GM18505 (cell line): ENCODE results near the gene IL17C.

Experiments
- ATAC-seq: cut with Tn5 transposase; IDR thresholded peaks from one replicate; pipeline ENCODE4 v1.9.1; 2021; ENCODE audit not compliant: unreplicated experiment
- POLR2A ChIP-seq: IDR thresholded peaks from 4 replicates; pipeline ENCODE4 v1.6.1; 2011; ENCODE audit warnings: borderline replicate concordance; ENCODE audit not compliant: insufficient read depth, insufficient read length; ENCODE audit errors: extremely low read depth

Gene IL17C

DNA sequence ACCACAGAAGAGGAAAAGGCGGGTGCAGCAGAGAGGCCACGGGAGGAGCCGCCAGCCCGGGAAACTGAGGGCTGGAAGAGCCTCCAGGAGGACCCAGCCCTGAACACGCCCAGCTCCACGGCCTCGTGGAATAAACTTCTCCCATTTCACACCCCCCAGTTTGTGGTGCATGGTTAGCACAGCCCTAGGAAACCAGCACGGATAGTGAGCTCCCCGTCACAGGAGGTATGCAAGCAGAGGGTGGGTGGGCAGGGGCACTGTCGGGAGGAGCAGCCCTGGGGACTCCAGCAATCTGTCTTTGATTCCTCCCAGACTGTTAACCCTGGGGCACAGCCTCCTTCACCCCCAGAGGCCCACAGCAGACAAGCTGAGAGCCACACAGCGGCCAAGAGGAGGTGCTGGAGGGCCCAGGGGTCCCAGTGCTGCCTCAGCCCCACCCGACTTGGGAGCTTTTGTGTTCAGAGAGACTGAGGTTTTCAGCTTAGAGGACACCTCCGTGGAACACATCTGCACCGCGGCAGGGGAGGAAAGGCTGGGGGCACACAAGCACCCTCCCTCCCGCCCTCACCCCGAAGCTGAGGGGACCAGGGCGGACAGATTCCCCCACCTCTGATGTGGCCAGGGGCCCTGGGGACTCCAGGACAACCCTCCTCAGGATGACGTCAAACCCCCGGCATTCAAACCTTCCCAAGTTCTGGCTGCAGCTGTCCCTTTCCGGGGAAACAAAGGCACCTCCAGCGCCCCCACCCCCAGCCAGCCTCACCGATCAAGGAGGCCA is 1.7 kb upstream of the IL17C start:
- ATAC-seq, result no peak
- no peak for TF ChIP-seq POLR2A

DNA sequence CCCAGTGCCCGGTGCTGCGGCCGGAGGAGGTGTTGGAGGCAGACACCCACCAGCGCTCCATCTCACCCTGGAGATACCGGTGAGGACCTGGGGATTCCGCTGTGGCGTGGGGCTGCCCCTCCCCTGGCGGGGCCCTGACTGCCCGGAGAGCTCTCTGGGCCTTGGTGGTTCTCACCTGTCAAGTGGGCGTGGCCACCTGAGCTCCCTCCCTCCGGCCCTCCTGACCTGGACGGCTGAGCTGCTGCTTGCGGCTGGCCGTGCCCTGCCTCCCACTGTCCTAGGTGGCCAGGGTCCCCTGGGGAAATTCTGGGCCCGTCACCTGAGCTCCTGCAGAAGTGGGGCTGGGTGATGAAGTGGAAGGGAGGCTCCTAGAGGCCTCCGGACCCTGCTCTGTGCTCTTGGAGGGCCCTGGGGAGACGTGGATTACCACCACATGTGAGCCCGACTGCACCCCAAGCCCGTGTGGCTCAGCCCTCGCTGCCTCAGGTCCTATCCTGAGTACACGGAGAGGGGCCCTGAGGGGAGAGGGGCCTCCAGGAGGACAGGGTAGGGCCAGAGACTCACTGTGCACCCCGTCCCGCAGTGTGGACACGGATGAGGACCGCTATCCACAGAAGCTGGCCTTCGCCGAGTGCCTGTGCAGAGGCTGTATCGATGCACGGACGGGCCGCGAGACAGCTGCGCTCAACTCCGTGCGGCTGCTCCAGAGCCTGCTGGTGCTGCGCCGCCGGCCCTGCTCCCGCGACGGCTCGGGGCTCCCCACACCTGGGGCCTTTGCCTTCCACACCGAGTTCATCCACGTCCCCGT is 1.1 kb downstream of the IL17C start:
- no peak for TF ChIP-seq POLR2A
- ATAC-seq, result no peak

DNA sequence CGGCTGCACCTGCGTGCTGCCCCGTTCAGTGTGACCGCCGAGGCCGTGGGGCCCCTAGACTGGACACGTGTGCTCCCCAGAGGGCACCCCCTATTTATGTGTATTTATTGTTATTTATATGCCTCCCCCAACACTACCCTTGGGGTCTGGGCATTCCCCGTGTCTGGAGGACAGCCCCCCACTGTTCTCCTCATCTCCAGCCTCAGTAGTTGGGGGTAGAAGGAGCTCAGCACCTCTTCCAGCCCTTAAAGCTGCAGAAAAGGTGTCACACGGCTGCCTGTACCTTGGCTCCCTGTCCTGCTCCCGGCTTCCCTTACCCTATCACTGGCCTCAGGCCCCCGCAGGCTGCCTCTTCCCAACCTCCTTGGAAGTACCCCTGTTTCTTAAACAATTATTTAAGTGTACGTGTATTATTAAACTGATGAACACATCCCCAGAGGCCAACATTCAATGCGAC is 1.7 kb downstream of the IL17C start:
- TF ChIP-seq POLR2A, result no peak
- no peak for ATAC-seq

DNA sequence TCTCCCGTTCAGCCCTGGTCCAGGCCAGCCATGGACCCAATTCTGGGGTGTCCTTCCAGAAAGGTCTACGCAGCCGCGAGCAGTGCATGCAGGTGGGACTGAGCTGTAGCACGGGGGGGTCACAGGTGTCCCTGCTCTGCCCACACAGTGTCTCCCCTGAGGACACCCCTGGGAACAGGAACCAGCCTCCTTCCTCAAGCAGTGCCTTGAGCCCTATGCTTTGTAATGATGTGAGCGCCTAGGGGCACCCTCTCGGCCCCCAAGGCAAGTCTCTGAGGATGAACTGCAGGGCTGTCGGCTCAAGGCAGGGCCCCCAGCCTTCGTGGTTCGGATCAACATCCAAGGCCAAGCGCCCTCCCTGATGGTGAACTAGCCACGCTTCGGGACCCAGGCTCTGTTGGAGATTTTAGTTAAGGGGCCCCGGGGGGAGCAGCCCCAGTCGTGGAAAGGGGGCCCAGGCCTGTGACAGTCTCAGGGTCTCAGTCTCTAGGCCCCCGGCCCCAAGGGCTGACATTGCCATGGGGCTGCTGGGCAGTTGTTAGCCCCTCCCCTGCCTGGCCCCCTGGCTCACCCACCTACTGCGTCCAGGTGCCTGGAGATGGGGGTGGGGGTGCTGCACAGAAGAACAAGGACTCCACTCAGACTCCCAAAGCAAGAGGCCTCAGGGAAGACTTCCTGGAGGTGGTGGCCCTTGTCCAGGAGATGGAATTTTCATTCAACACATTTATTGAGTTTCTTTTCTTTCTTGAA is 2.3 kb downstream of the IL17C start:
- no peak for ATAC-seq
- TF ChIP-seq POLR2A, result no peak

DNA sequence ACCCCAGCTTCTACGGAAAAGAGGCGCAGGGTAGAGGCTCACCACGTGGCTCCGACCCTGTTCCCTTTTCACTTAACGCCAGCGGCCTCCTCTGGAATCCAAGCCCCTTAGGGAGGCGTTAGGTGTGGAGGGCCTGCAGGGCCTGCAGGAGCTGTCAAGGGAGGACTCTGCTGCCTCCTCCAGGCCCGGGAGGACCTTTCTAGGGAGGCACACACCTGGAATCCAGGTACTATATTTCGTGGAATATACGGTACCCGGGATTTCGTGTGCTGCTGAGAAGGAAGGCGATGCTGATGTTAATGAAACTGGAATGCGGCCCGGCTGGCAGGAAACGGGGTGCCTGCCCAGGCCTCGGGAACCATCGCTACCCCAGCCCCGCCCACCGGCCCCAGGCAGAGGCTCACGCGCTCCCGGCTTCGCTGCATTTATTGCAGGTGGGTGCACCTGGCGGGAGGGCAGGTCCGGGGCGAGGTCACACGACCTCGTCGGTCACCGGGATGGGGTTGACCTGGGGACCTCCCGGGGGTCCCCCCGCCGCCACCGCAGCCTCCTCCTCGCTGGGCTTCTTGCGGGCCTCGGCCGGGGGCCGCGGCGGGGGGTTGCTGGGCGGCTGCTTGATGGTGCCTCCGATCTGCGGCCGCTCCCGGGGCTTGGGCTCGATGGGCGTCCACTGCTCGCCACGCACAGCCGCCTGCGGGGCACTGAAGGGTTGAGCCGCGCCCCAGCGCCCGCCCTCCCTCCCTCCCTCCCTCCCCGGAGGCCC is 4.7 kb downstream of the IL17C start:
- TF ChIP-seq POLR2A, result no peak
- ATAC-seq, result no peak

DNA sequence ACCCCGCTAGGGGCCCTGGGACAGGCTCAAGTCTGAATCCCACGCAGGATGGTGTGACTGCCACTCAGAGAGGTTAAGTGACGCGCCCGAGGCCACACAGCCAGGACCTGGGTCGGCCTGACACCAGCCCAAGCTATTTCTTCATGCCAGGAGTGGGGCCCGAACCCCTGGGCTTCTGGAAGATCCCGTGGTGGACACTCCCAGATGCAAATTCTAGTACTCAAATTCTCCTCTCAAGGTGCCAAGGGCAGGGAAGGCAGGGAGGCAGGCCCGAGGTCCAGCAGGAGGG is 5.2 kb downstream of the IL17C start:
- no peak for ATAC-seq
- TF ChIP-seq POLR2A, result no peak

DNA sequence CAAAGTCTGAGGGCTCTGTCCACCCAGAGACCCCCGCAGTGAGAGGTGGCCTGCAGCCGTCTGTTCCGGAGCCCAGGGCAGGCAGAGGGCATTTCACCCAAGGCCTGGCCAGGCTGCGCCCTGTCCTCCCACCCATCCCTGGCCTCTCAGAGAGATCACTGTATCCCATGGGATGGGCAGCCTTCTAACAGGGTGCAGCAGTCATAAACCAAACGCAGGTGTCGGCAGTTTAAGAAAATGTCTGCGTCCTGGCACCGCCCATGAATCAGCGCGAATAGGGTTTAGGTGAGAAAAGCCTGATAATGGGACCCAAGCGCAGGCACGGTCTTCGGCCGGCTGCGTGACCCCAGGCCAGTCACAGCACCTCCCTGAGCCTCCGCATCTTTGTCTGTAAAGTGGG is 7.1 kb downstream of the IL17C start:
- no peak for TF ChIP-seq POLR2A
- ATAC-seq, result no peak

DNA sequence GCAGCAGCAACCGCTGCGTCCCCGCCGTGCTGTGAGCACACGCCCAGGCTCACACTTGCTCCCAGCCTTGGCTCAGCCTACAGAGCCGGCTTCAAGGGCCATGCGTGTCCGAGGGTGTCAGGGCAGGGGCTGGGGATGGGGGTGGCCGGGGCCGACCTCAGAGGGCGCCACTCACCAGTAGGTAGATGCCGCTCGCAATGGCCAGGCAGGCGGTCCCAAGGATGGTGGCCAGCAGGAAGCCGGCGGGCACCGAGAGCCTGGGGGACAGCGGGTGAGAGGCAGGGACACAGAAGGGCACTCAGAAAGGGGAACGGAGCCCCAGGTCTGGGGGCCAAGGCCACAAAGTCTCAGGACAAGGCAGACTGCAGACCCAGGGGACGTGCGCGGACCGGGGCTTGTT is 7.6 kb downstream of the IL17C start:
- no peak for TF ChIP-seq POLR2A

DNA sequence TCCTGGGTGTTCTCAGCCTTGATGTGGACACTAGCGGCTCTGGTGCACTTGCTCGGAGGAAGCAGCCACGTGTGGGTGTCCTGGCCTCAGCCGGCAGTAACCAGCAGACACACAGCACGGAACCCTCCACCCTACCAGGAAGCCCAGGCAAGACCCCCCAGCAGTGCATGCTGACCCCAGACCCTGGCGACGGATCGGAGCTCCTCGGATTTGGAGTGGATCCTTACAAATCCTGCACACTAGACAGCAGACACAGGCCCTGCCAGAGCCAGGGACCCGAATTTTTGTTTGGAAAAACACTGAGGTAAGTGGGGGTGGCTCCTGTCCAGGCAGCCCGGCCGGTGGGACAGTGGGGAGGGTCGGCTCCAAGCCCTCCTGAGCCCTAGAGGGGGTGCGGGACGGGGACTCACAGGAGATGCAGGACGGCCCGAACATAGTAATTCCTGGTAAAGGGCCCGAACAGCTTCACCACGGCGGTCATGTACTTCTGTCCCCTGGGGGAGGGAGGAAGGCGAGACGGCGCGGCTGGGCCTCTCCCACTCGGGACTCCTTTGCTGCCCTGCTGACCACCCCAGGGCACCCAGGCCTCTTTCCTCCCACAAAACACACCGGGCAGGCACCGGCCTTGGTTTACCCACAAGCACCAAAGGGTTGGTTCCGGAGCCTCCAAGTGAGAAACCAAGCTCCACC is 8.1 kb downstream of the IL17C start:
- no peak for ATAC-seq
- no peak for TF ChIP-seq POLR2A

More for the DNA sequence above, 7.6 kb downstream of the IL17C start:
- no peak for ATAC-seq

DNA sequence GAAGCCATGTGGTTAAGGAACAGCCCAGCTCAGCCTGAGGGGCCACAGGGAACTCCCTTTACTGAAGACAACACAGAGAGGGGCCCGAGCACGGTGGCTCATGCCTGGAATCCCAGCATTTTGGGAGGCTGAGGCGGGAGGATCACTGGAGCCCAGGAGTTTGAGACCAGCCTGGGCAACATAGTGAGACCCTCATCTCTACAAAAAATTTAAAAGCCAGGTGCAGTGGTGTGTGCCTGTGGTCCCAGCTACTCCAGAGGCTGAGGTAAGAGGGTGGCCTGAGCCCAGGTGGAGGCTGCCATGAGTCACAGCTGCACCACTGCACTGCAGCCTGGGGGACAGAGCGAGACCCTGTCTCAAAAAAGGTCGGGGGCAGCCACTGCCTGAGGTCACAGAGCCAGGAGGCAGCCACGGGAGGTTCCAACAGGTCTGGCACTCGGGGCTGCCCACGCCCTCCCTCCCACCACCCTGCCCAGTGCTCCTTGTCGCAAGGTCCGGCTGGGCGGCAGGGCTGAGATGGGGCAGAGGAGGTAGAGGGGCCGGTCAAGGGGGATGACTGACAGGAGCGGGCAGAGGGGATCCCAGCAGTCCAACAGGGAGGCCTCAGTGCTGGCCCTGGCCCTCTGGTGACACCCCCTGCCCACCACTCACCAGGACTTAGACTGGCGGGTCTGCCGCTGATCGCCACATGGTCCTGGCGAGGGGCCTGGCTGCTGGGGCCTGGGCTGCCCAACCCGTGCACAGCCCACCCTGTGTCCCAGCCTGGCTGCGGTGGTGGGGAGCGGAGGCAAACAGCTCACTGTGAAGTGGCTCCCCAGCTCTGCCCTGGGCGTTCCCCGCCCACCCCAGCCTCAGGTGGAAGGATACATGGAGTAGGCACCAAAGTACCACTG is 9.1 kb downstream of the IL17C start:
- TF ChIP-seq POLR2A, result no peak
- ATAC-seq, result no peak

DNA sequence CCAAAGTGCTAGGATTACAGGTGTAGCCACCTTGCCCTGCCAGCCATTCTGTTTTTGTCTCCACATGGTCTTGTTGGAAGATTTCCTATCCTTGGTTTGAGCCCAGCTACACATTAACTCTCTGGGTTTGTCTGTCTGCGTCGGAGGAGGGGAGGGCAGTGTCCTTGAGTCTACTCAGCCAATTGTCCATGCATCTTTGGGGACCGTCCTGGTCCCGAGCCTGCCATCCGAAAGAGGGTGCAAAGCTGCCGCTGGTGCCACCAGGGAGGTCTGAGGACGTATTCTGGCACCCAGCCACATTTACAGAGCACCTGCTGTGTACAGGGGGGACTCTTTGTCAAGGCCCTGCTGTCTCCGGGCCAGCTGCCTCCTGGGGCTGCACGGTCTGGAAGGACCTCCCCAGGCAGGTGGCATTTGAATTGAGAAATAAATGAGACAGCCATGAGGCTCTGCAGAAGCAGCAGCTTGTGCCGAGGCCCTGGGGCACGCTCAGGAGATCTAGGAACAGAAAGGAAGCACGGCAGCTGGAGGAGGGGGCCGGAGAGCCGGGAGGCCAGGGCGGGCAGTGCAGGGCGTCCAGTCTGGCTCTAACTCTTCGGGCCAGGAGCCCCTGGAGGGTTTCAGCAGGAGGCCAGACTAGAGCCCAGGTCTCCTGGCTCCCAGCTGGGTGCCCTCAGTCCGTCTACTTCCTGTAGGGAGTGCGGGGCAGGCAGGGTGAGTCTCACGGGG is 11.0 kb downstream of the IL17C start:
- no peak for TF ChIP-seq POLR2A
- ATAC-seq, result no peak
